ENCODE results near the gene ZNF835. TPM values are rescaled to one million over a fixed set of nuclear protein-coding genes. Genes with fewer than 3 reads are reported as not detected.

Gene ZNF835
- total and polyA plus RNA-seq, 10 of the 15 experiments (the other 5 are each of a cell fraction or from before 2014, with no cell fraction given), result not detected

DNA sequence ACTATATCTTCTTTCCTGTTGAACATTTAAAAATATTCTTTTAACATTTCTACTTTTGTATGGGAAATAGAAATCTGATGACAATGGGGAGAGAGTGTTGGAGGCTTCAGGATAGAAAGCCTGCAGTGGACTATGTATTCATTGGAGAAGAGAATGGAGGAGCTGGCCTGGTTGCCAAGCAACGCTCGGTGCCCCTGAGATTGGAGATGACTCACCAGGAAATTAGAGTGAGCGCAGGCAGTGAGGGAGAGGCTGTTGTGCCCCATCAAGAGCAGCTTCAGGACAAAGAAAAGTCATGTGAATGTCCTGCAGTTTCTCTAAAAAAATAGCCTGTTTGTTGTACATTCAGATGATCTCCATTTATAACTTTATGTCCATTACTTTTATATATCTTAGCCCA, 48.7 kb upstream of the ZNF835 start (continued):
- TF ChIP-seq NKRF (conservative IDR thresholded peaks at IDR 0.05) (no peak), CREM (IDR thresholded peaks at IDR 0.05; ENCODE audit: low read depth) (no peak), NFYB (IDR thresholded peaks at IDR 0.05; ENCODE audit: insufficient read depth, low read depth, low read length) (no peak), PAX8 (IDR thresholded peaks at IDR 0.05) (no peak), ZNF207 (IDR thresholded peaks at IDR 0.05; ENCODE audit: borderline replicate concordance) (no peak), ATF2 (IDR thresholded peaks at IDR 0.05; ENCODE audit: low read length) (no peak), SIX5 (IDR thresholded peaks at IDR 0.05; ENCODE audit: low read depth, low read length, severe bottlenecking) (no peak), MYC (IDR thresholded peaks at IDR 0.05; ENCODE audit: insufficient read depth, insufficient read length, insufficient replicate concordance, low read length, severe bottlenecking) (no peak)

- SMC1A ChIA-PET (ENCODE audit: uncharacterized antibody, unreplicated experiment), result no interaction called here
- no TSS peak for BruUV-seq (replicated peaks)
- H2AFZ ChIP-seq (ENCODE audit: control insufficient read depth, low read depth, low read length), result no peak overlapping the region
- H3K36me3 ChIP-seq (ENCODE audit: control insufficient read depth in 2 of 2, insufficient read depth in 2 of 2, low read length in 1 of 2), result no peaks in the 10 kb centered on the region
- TF ChIP-seq JUND (IDR thresholded peaks at IDR 0.05; ENCODE audit: low read depth, low read length) (no peak), ZNF207 (IDR thresholded peaks at IDR 0.05; ENCODE audit: borderline replicate concordance) (no peak), SMARCA5 (IDR thresholded peaks at IDR 0.05) (no peak), MYC (IDR thresholded peaks at IDR 0.05; ENCODE audit: insufficient read depth, insufficient read length, insufficient replicate concordance, low read length, severe bottlenecking) (no peak), SUPT20H (IDR thresholded peaks at IDR 0.05; ENCODE audit: borderline replicate concordance, control insufficient read depth, low read depth, low read length) (no peak)
- DNase-seq (ENCODE audit: low read depth, low spot score) (no peak), FAIRE-seq (no peak), ATAC-seq (no peak)
- POLR2A ChIA-PET, result no interaction called here
- CTCF ChIA-PET, result no interaction called here
- no peak overlapping the region for H3K4me3 ChIP-seq
- no peaks in the 10 kb centered on the region for H3K4me1 ChIP-seq (ENCODE audit: control insufficient read depth, insufficient read depth, low read length)
- H3K27ac ChIP-seq (ENCODE audit: control insufficient read depth, insufficient read depth), result no peak overlapping the region
- no peaks in the 10 kb centered on the region for H3K79me2 ChIP-seq (ENCODE audit: control insufficient read depth, insufficient read depth, low read length)
- RAD21 ChIA-PET (ENCODE audit: unreplicated experiment), result no interaction called here
- intact Hi-C loops (cut with micrococcal nuclease; ENCODE audit: unreplicated experiment) (no loop called here), in situ Hi-C loops (cut with MboI) (no loop called here)
- no peak overlapping the region for H3K4me2 ChIP-seq (ENCODE audit: control insufficient read depth, insufficient read depth)
- H3K27me3 ChIP-seq (replicated peaks in 1 of 2; ENCODE audit: control insufficient read depth in 2 of 2, insufficient read depth in 2 of 2, low read length in 1 of 2), result no peaks in the 10 kb centered on the region
- H3K9ac ChIP-seq (ENCODE audit: control insufficient read depth, insufficient read depth, low read length), result no peak overlapping the region
- no peaks in the 10 kb centered on the region; the same call in 2 of the 3 replicates for H3K9me3 ChIP-seq (replicated peaks; ENCODE audit: control insufficient read depth, insufficient read depth, low read length)
- WGBS (ENCODE audit: insufficient coverage, insufficient replicate concordance, low lambda C conversion rate, missing lambda C conversion rate), result 49% methylated on average over 6 of the region's 6 CpGs
- H4K20me1 ChIP-seq (ENCODE audit: control insufficient read depth, insufficient read depth), result no peaks in the 10 kb centered on the region
Measured at GRCh38 chr19:56718231-56718630, 46.7 kb upstream of the ZNF835 start.

Measured in GM12878 (cell line).